HG03565 (cell line): ENCODE data around the gene ATF4.
A peak's percentile ranks its signal among the peaks of the same experiment; 100 is the strongest.

ENCODE experiments used
- ATAC-seq: cut with Tn5 transposase; IDR thresholded peaks from one replicate; pipeline ENCODE4 v1.9.1; 2021; ENCODE audit warnings: mild to moderate bottlenecking, moderate library complexity; ENCODE audit not compliant: unreplicated experiment

ATF4 gene

GRCh38 chr22:39528080-39528661, 7.8 kb downstream of the ATF4 start:
- no peak for ATAC-seq

DNA sequence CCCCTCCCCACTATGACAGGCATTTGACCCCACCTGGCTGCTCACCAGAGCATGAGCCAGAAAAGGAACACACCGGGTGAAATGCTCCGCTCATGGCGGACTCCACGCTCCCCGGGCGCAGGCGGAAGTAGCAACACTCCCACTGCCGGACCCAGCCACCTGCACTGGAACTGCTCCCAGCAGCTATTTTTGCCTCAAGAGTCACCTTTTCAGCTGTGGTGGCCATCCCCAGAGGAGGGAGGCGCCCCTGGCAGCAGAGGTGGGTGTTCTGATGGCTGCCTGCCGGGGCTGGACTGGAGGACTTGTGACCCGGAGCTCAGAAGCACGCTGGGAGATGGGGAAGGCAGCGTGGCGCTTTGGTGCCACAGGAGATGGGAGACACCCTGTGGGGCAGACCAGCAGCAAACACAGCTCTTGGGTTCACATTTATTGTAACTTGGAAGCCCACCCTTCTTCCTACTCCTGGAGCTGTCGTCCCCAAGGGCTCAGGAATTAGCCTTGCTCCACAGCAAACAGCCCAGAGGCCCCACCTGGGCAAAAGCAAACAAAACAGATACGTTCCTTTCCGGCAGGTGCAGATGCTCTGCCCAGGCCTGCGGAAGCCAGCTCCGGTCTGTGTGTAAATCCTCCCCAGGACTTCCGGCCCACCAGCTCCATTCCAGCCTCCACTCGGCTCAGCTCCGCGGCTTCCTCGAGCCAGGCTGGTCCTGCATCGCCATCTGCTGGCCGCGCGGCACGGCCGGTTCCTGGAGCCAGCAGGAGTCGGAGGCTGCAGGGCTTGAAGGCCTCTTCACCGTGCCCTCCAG, 8.5 kb downstream of the ATF4 start:
- ATAC-seq = peak; percentile 23

DNA sequence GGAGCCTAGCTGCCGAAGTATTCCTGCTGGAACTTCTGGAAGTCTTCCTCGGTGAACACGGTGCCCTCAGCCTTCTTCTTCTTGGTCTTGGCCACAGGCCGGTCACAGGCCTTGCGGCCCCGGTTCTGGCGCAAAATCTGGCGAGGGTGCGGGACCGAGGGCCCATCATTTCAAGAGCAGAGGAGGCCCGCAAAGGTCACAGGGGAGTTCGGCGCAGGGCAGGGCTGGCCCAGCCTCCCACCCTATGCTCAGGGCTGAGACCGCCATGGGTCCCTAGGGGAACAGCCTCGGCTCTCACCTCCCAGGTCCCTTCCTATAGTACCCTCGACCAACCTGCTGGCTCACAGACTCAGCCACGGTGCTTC, 9.1 kb downstream of the ATF4 start:
- no peak for ATAC-seq

- ATAC-seq = no peak
These were observed 9.8 kb downstream of the ATF4 start for GRCh38 chr22:39530116-39530515.

GRCh38 chr22:39530692-39531331, 10.4 kb downstream of the ATF4 start:
- ATAC-seq = no peak

- ATAC-seq = peak; percentile 57
These were observed 12.1 kb downstream of the ATF4 start, which contains the start of gene RPS19BP1 for GRCh38 chr22:39532215-39533073. TSS of gene RPS19BP1 (minus strand) at chr22:39532748. CDS start at chr22:39532738, 10 bp downstream.

GRCh38 chr22:39534092-39534506, 13.7 kb downstream of the ATF4 start:
- ATAC-seq = no peak

GRCh38 chr22:39534591-39535356, 14.4 kb downstream of the ATF4 start:
- ATAC-seq = no peak

- no peak for ATAC-seq
These were observed 15.0 kb downstream of the ATF4 start for GRCh38 chr22:39535357-39535725.

DNA sequence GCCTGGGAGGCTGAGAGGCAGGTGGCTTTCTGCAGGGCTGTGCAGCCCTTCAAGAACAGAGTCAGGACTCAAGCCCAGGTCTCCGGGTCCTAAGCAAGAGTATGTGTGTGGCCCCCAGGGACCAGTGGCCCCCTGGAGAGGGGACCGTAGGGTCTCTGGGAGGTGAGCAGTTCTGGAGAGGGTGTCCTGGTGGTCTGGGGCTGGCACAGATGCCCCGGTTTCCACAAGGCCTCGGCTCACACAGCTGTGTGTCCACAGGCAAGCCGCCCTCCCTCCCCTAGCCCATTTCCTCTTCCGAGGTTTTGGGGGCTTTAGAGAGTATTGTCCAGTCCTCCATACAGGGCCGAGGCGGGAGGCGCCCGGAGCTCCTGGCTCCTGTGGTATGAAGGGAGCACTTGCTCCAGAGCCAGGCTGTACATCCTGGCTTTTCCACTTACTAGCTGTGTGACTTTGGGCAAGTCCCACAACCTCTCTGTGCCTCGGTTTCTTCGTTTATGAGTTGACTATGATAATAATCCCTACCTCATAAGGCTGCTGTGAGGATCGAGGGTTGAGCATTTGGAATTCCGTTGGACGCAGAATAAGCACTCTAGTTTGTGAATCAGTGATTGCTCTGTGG, 15.6 kb downstream of the ATF4 start:
- no peak for ATAC-seq

DNA sequence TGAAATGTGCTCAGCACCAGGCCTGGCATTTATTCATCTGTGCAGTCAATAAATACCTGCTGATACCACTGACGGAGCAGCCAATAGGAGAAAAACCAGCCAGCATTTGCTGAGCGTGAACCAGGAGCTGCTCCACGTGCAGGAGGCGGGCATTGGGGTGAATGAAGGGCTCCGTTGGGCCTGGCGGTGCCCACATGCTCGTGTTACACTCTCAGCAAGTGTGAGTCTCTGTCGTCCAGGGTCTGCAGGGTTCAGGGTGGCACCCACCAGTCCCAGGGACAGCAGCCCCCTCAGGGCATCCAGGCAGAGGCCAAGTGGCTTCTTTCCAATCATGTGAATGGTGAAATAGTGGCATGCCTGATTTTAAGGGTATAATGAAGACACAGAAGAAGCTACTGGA, 16.3 kb downstream of the ATF4 start:
- ATAC-seq = no peak

GRCh38 chr22:39537975-39538374, 17.6 kb downstream of the ATF4 start:
- ATAC-seq = no peak

DNA sequence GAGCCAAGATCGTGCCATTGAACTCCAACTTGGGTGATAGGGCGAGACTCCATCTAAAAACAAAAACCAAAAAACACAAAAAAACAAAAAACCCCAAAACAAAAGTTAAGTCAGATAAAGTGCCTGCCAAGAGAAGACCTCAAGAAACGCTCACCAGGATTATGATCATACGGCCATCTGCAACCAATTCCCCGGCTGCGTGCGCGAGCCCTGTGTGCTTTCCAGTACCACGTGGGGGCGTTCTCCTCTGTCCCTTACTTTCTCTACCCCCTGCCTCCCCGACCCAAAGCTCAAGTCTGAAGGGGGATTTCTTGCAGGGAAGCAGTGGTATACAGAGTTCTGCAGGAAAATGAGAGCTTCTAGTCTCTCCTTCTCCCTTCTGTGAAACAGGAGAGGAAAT, 22.7 kb downstream of the ATF4 start:
- ATAC-seq = no peak

- no peak for ATAC-seq
These were observed 25.3 kb downstream of the ATF4 start for GRCh38 chr22:39545386-39546365.

DNA sequence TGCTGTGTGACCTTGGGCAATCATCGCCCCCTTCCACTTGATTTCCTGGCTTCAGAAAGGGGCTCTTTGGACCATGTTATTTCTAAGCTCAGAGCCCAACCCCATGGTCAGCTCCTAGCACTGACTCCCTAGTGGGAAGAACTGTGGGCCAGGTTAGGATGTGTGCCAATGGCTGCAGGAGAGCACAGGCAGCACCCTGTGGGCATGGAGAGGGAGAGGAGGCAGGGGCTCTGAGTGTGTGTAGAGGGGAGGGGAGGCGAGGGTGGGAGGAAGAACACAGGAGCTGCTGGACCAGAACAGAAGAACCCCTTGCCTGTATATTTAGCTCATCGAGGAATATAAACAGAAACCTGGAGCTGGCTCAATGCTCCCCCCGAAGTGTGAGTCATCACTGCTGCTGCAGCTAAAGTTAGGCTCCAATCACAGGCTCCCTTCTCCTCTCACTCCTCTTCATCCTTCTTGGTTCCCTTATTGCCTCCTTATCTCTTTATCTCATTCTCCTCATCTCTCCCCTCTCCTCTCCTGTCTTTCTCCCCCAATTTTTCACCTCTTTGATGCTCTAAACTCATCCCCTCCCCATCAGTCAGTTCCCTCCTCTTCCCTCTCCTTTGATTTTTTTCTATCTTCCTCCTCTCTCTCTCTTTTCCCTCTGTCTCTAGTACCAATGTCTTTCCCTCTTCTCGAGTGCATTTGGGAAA, 26.7 kb downstream of the ATF4 start:
- no peak for ATAC-seq

- no peak for ATAC-seq
These were observed 27.2 kb downstream of the ATF4 start for GRCh38 chr22:39547587-39547947.

- ATAC-seq = no peak
These were observed 33.1 kb downstream of the ATF4 start for GRCh38 chr22:39553429-39553828.

DNA sequence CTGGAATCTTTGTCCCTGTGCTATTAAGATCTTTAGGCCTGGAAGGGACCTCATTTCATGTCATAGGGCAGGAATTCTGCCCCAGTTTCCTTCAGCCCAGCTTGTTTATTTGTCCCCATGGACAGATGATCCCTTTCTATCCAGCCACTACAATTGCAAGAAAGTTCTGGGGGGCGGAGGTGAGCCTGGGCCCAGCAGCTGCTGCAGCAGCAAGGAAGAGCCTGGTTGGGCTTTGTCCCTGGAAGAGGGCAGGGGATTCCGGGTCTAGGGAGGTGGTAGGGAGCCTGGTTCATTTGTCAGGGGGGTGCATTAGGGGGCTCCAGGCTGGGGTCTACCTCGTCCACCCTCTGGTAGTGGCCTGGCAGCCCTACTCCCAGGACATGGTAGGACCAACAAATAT, 33.8 kb downstream of the ATF4 start:
- ATAC-seq = no peak
